Urinary bladder (tissue), 4 donors: ENCODE measurements around the gene SART3. TPM values are rescaled to one million over a fixed set of nuclear protein-coding genes. Genes with fewer than 3 reads are reported as not detected.
"Not testable (repeated sequence)": the region's sequence is repeated elsewhere in the genome, so short reads cannot be mapped to it uniquely, and the experiment has no call there.

Experiments
- DNase-seq: peaks from one replicate; pipeline ENCODE4 v3.0.0-alpha.2; 2015; ENCODE audit errors: extremely low spot score
- H3K27ac ChIP-seq: one replicate; pipeline ENCODE4 v1.5.1; 2013; ENCODE audit warnings: low read depth, mild to moderate bottlenecking, moderate library complexity
- H3K36me3 ChIP-seq: one replicate; pipeline ENCODE4 v1.6.1; 2013; ENCODE audit warnings: mild to moderate bottlenecking, moderate library complexity; ENCODE audit not compliant: insufficient read depth
- H3K4me1 ChIP-seq: one replicate; pipeline ENCODE4 v1.6.1; 2013; ENCODE audit warnings: mild to moderate bottlenecking, moderate library complexity; ENCODE audit not compliant: insufficient read depth
- H3K4me3 ChIP-seq: one replicate; pipeline ENCODE4 v1.5.1; 2013; ENCODE audit warnings: low read depth, low read length
- WGBS: extraction: QIAGEN DNeasy Blood & Tissue Kit; methylation state at CpG from one replicate; pipeline ENCODE4 v1.1.7; 2013; 5-methylcytosine and 5-hydroxymethylcytosine counted together
- polyA plus RNA-seq: library from polyadenylated mRNA; stranded (reverse); fragments of 200-250 nt; gene quantifications from one replicate; pipeline ENCODE4 v1.2.3, GENCODE V29; 2013
- total RNA-seq: library from RNA; depleted of rRNA; stranded (reverse); fragments of >200 nt; gene quantifications from one replicate; pipeline ENCODE4 v1.2.3, GENCODE V29; 2014
- donor health status: healthy with polysubstance abuse.
- donor health status: healthy.

Gene SART3
- total and polyA plus RNA-seq, 2 donors, result 29.3 to 60.9 TPM

- H3K4me3 ChIP-seq, result no peak overlapping the region
- DNase-seq, result no peak
- no peaks in the 10 kb centered on the region for H3K36me3 ChIP-seq
- no peak overlapping the region for H3K27ac ChIP-seq
- no peaks in the 10 kb centered on the region for H3K4me1 ChIP-seq
- WGBS, result 49% methylated on average over 3 of the region's 3 CpGs
Measured at GRCh38 chr12:108580531-108580930, 19.6 kb upstream of the SART3 start.

- Histone ChIP-seq H3K36me3 (no peaks in the 10 kb centered on the region), H3K4me3 (no peak overlapping the region), H3K27ac (no peak overlapping the region), H3K4me1 (no peaks in the 10 kb centered on the region)
- no peak for DNase-seq
- 97% methylated on average over 3 of the region's 3 CpGs for WGBS
Measured at GRCh38 chr12:108578813-108579212, 17.8 kb upstream of the SART3 start.

- Histone ChIP-seq H3K27ac (no peak overlapping the region), H3K4me1 (no peaks in the 10 kb centered on the region), H3K4me3 (no peak overlapping the region), H3K36me3 (no peaks in the 10 kb centered on the region)
- no peak for DNase-seq
- 77% methylated on average over 2 of the region's 2 CpGs for WGBS
Measured at GRCh38 chr12:108578264-108578663, 17.3 kb upstream of the SART3 start.

GRCh38 chr12:108577458-108577857, 16.5 kb upstream of the SART3 start:
- no peaks in the 10 kb centered on the region for H3K36me3 ChIP-seq
- H3K4me1 ChIP-seq, result no peaks in the 10 kb centered on the region
- no peak overlapping the region for H3K27ac ChIP-seq
- H3K4me3 ChIP-seq, result no peak overlapping the region
- DNase-seq, result no peak

GRCh38 chr12:108576660-108577234, 15.8 kb upstream of the SART3 start:
- Histone ChIP-seq H3K4me3 (no peak overlapping the region), H3K36me3 (no peaks in the 10 kb centered on the region), H3K4me1 (no peaks in the 10 kb centered on the region), H3K27ac (no peak overlapping the region)
- no peak for DNase-seq
- 65% methylated on average over 6 of the region's 6 CpGs for WGBS

- no peak for DNase-seq
- WGBS, result 88% methylated on average over 9 of the region's 9 CpGs
- Histone ChIP-seq H3K36me3 (no peaks in the 10 kb centered on the region), H3K4me3 (no peak overlapping the region), H3K4me1 (no peaks in the 10 kb centered on the region), H3K27ac (no peak overlapping the region)
Measured at GRCh38 chr12:108575199-108575912, 14.4 kb upstream of the SART3 start.

- 95% methylated on average over 1 of the region's 1 CpG for WGBS
- H3K36me3 ChIP-seq, DNase-seq: not testable (repeated sequence)
Measured at GRCh38 chr12:108574276-108574675, 13.3 kb upstream of the SART3 start.

GRCh38 chr12:108573317-108573716, 12.3 kb upstream of the SART3 start:
- Histone ChIP-seq H3K36me3 (peaks cover 2% of the 10 kb centered on the region), H3K27ac (no peak overlapping the region), H3K4me3 (no peak overlapping the region), H3K4me1 (no peaks in the 10 kb centered on the region)
- no peak for DNase-seq
- 42% methylated on average over 2 of the region's 2 CpGs for WGBS

More at GRCh38 chr12:108574276-108574675, 13.3 kb upstream of the SART3 start:
- not testable (repeated sequence) for H3K4me1 ChIP-seq, H3K27ac ChIP-seq, H3K4me3 ChIP-seq

GRCh38 chr12:108572166-108572790, 11.3 kb upstream of the SART3 start:
- WGBS, result 74% methylated on average over 8 of the region's 8 CpGs
- H3K27ac ChIP-seq, result no peak overlapping the region
- no peak overlapping the region for H3K4me3 ChIP-seq
- DNase-seq, result no peak
- H3K36me3 ChIP-seq, result peaks cover 2% of the 10 kb centered on the region
- no peaks in the 10 kb centered on the region for H3K4me1 ChIP-seq

- Histone ChIP-seq H3K27ac (no peak overlapping the region), H3K4me1 (no peaks in the 10 kb centered on the region), H3K4me3 (no peak overlapping the region), H3K36me3 (peaks cover 2% of the 10 kb centered on the region)
- DNase-seq, result no peak
- WGBS, result 81% methylated on average over 8 of the region's 8 CpGs
Measured at GRCh38 chr12:108571609-108572165, 10.7 kb upstream of the SART3 start.

- peak; percentile 15 for DNase-seq
- Histone ChIP-seq H3K36me3 (peaks cover 2% of the 10 kb centered on the region), H3K27ac (no peak overlapping the region), H3K4me3 (no peak overlapping the region), H3K4me1 (no peaks in the 10 kb centered on the region)
- WGBS, result 66% methylated on average over 3 of the region's 3 CpGs
Measured at GRCh38 chr12:108570743-108571608, 10.0 kb upstream of the SART3 start.

- no peak overlapping the region for H3K4me3 ChIP-seq
- H3K27ac ChIP-seq, result no peak overlapping the region
- 65% methylated on average over 10 of the region's 10 CpGs for WGBS
- peaks cover 5% of the 10 kb centered on the region for H3K36me3 ChIP-seq
- DNase-seq, result no peak
- no peaks in the 10 kb centered on the region for H3K4me1 ChIP-seq
Measured at GRCh38 chr12:108568338-108569154, 7.6 kb upstream of the SART3 start.
